Thymus (tissue), 11 donors: ENCODE results near the gene ACBD6. TPM values are rescaled to one million over a fixed set of nuclear protein-coding genes. Genes with fewer than 3 reads are reported as not detected.
A peak's percentile ranks its signal among the peaks of the same experiment; 100 is the strongest.

Experiments used
- DNase-seq, 9 donors: peaks; one replicate each; pipeline ENCODE4 v3.0.0-alpha.2; 2013; ENCODE audit warnings: low spot score in 9 of 9, low read depth in 6 of 9, missing footprints in 1 of 9
- H3K27ac ChIP-seq, 2 donors: one replicate each; pipeline ENCODE4 v1.5.1; 2013; ENCODE audit warnings: control low read depth in 1 of 2, low read depth in 1 of 2, low read length in 1 of 2, mild to moderate bottlenecking in 1 of 2, moderate library complexity in 1 of 2
- H3K27me3 ChIP-seq, 2 donors: one replicate each; pipeline ENCODE4 v1.5.1; 2013; ENCODE audit warnings: low read length in 1 of 2; ENCODE audit not compliant: control insufficient read depth in 2 of 2, insufficient read depth in 1 of 2
- H3K36me3 ChIP-seq, 2 donors: one replicate each; pipeline ENCODE4 v1.5.1; 2013; ENCODE audit warnings: low read length in 1 of 2, mild to moderate bottlenecking in 1 of 2, moderate library complexity in 1 of 2; ENCODE audit not compliant: control insufficient read depth in 2 of 2, insufficient read depth in 2 of 2
- H3K4me1 ChIP-seq, 2 donors: one replicate each; pipeline ENCODE4 v1.5.1; 2013; ENCODE audit warnings: low read length in 2 of 2; ENCODE audit not compliant: control insufficient read depth in 2 of 2, insufficient read depth in 2 of 2
- H3K4me3 ChIP-seq, 2 donors: one replicate each; pipeline ENCODE4 v1.5.1; 2013; ENCODE audit warnings: low read length in 2 of 2, control low read depth in 1 of 2, mild to moderate bottlenecking in 1 of 2
- H3K9me3 ChIP-seq, 2 donors: one replicate each; pipeline ENCODE4 v1.5.1; 2013; ENCODE audit warnings: low read length in 1 of 2, mild to moderate bottlenecking in 1 of 2; ENCODE audit not compliant: control insufficient read depth in 2 of 2, insufficient read depth in 1 of 2
- WGBS: extraction: QIAGEN DNeasy Blood & Tissue Kit; methylation state at CpG from one replicate; pipeline ENCODE4 v1.1.7; 2013; 5-methylcytosine and 5-hydroxymethylcytosine counted together
- polyA plus RNA-seq: library from polyadenylated mRNA; stranded (reverse); fragments of 200-250 nt; gene quantifications from one replicate; pipeline ENCODE4 v1.2.3, GENCODE V29; 2013
- total RNA-seq: library from RNA; stranded (reverse); fragments of 120-200 nt; gene quantifications from one replicate; pipeline ENCODE4 v1.2.4, GENCODE V29; 2013
- donor health status: healthy.

Gene ACBD6
- total and polyA plus RNA-seq, 2 donors, result 35.0 to 48.7 TPM

GRCh38 chr1:180295999-180296398 lies 206.4 kb downstream of the ACBD6 start:
- Histone ChIP-seq H3K4me3 (no peak overlapping the region), H3K27me3 (no peaks in the 10 kb centered on the region), H3K4me1 (peaks cover 0 to 2% of the 10 kb centered on the region in 2 donors), H3K27ac (no peak overlapping the region), H3K36me3 (no peaks in the 10 kb centered on the region), H3K9me3 (no peaks in the 10 kb centered on the region)
- DNase-seq, result peak in 1 of 9 donors; percentile 3
- 16% methylated on average over 1 of the region's 1 CpG for WGBS

- Histone ChIP-seq H3K4me3 (no peak overlapping the region), H3K4me1 (peaks cover 0 to 2% of the 10 kb centered on the region in 2 donors), H3K27ac (no peak overlapping the region), H3K9me3 (no peaks in the 10 kb centered on the region), H3K36me3 (no peaks in the 10 kb centered on the region), H3K27me3 (no peaks in the 10 kb centered on the region)
- DNase-seq, result no peak
- WGBS, result 99% methylated on average over 2 of the region's 2 CpGs
Observed at GRCh38 chr1:180294711-180295110, 207.7 kb downstream of the ACBD6 start.

- Histone ChIP-seq H3K4me3 (no peak overlapping the region), H3K27me3 (no peaks in the 10 kb centered on the region), H3K4me1 (no peaks in the 10 kb centered on the region), H3K9me3 (no peaks in the 10 kb centered on the region), H3K36me3 (peaks cover 0 to 3% of the 10 kb centered on the region in 2 donors), H3K27ac (no peak overlapping the region)
- DNase-seq, result no peak
- WGBS, result 92% methylated on average over 1 of the region's 1 CpG
Observed at GRCh38 chr1:180291004-180291403, 211.4 kb downstream of the ACBD6 start.

- Histone ChIP-seq H3K4me3 (no peak overlapping the region), H3K27me3 (no peaks in the 10 kb centered on the region), H3K9me3 (no peaks in the 10 kb centered on the region), H3K4me1 (no peaks in the 10 kb centered on the region), H3K36me3 (peaks cover 0 to 3% of the 10 kb centered on the region in 2 donors), H3K27ac (no peak overlapping the region)
- DNase-seq, result no peak
- WGBS, result 97% methylated on average over 6 of the region's 6 CpGs
Observed at GRCh38 chr1:180290265-180291001, 211.9 kb downstream of the ACBD6 start.

GRCh38 chr1:180288940-180289339 lies 213.4 kb downstream of the ACBD6 start:
- Histone ChIP-seq H3K27me3 (no peaks in the 10 kb centered on the region), H3K9me3 (no peaks in the 10 kb centered on the region), H3K36me3 (peaks cover 0 to 3% of the 10 kb centered on the region in 2 donors), H3K27ac (no peak overlapping the region), H3K4me1 (no peaks in the 10 kb centered on the region), H3K4me3 (no peak overlapping the region)
- no peak for DNase-seq
- 93% methylated on average over 1 of the region's 1 CpG for WGBS

GRCh38 chr1:180287988-180288705 lies 214.2 kb downstream of the ACBD6 start:
- Histone ChIP-seq H3K4me1 (no peaks in the 10 kb centered on the region), H3K27me3 (no peaks in the 10 kb centered on the region), H3K27ac (no peak overlapping the region), H3K36me3 (peaks cover 0 to 3% of the 10 kb centered on the region in 2 donors), H3K4me3 (no peak overlapping the region), H3K9me3 (no peaks in the 10 kb centered on the region)
- WGBS, result 97% methylated on average over 3 of the region's 3 CpGs
- DNase-seq, result no peak

GRCh38 chr1:180286417-180286816 lies 216.0 kb downstream of the ACBD6 start:
- Histone ChIP-seq H3K27me3 (no peaks in the 10 kb centered on the region), H3K4me1 (no peaks in the 10 kb centered on the region), H3K36me3 (peaks cover 0 to 3% of the 10 kb centered on the region in 2 donors), H3K27ac (no peak overlapping the region), H3K9me3 (no peaks in the 10 kb centered on the region), H3K4me3 (no peak overlapping the region)
- DNase-seq, result no peak

- DNase-seq, result no peak
- WGBS, result 99% methylated on average over 4 of the region's 4 CpGs
- Histone ChIP-seq H3K36me3 (peaks cover 6 to 10% of the 10 kb centered on the region in 2 donors), H3K4me3 (no peak overlapping the region), H3K4me1 (peaks cover 0 to 4% of the 10 kb centered on the region in 2 donors), H3K27me3 (no peaks in the 10 kb centered on the region), H3K9me3 (no peaks in the 10 kb centered on the region), H3K27ac (no peak overlapping the region)
Observed at GRCh38 chr1:180283098-180283497, 219.3 kb downstream of the ACBD6 start.

- Histone ChIP-seq H3K36me3 (peaks cover 6 to 8% of the 10 kb centered on the region in 2 donors), H3K27ac (no peak overlapping the region), H3K9me3 (no peaks in the 10 kb centered on the region), H3K4me1 (peaks cover 0 to 4% of the 10 kb centered on the region in 2 donors), H3K27me3 (no peaks in the 10 kb centered on the region), H3K4me3 (no peak overlapping the region)
- DNase-seq, result no peak
- WGBS, result 97% methylated on average over 5 of the region's 5 CpGs
Observed at GRCh38 chr1:180282401-180283044, 219.9 kb downstream of the ACBD6 start.
